GM18505 (cell line): ENCODE data around the gene PCDHGB6.
"Not testable (repeated sequence)": the region's sequence is repeated elsewhere in the genome, so short reads cannot be mapped to it uniquely, and the experiment has no call there.

ENCODE experiments used
- ATAC-seq: cut with Tn5 transposase; IDR thresholded peaks from one replicate; pipeline ENCODE4 v1.9.1; 2021; ENCODE audit not compliant: unreplicated experiment
- POLR2A ChIP-seq: IDR thresholded peaks from 4 replicates; pipeline ENCODE4 v1.6.1; 2011; ENCODE audit warnings: borderline replicate concordance; ENCODE audit not compliant: insufficient read depth, insufficient read length; ENCODE audit errors: extremely low read depth

The PCDHGB6 gene

GRCh38 chr5:141382469-141383294 is 25.1 kb upstream of the PCDHGB6 start, which contains the start of gene PCDHGA7:
TSS of gene PCDHGA7 (plus strand) at chr5:141382742. CDS start at chr5:141382900, 158 bp downstream.
- no peak for ATAC-seq
- TF ChIP-seq POLR2A, result no peak

GRCh38 chr5:141383345-141383744 is 24.5 kb upstream of the PCDHGB6 start:
- ATAC-seq, result no peak
- TF ChIP-seq POLR2A, result no peak

- TF ChIP-seq POLR2A, result no peak
- no peak for ATAC-seq
These were observed 23.2 kb upstream of the PCDHGB6 start for GRCh38 chr5:141384471-141385267.

GRCh38 chr5:141387557-141388311 is 20.1 kb upstream of the PCDHGB6 start, which contains the start of gene PCDHGB4:
TSS of gene PCDHGB4 (plus strand) at chr5:141387698. CDS start at chr5:141387885, 187 bp downstream.
- ATAC-seq, result not testable (repeated sequence)

- no peak for TF ChIP-seq POLR2A
- no peak for ATAC-seq
These were observed 19.2 kb upstream of the PCDHGB6 start for GRCh38 chr5:141388661-141389060.

- no peak for TF ChIP-seq POLR2A
- ATAC-seq, result no peak
These were observed 18.4 kb upstream of the PCDHGB6 start for GRCh38 chr5:141389153-141390042.

GRCh38 chr5:141392429-141393198 is 15.2 kb upstream of the PCDHGB6 start, which contains the start of gene PCDHGA8:
TSS of gene PCDHGA8 (plus strand) at chr5:141392633. CDS start at chr5:141392814, 181 bp downstream.
- ATAC-seq, result no peak
- TF ChIP-seq POLR2A, result no peak

- ATAC-seq, result no peak
- TF ChIP-seq POLR2A, result no peak
These were observed 14.6 kb upstream of the PCDHGB6 start for GRCh38 chr5:141393267-141393666.

GRCh38 chr5:141394401-141395187 is 13.2 kb upstream of the PCDHGB6 start:
- ATAC-seq, result not testable (repeated sequence)

- ATAC-seq, result peak; percentile 85
These were observed 9.9 kb upstream of the PCDHGB6 start, which contains the start of gene PCDHGB5 for GRCh38 chr5:141397756-141398551. TSS of gene PCDHGB5 (plus strand) at chr5:141397947. CDS start at chr5:141398128, 181 bp downstream.
